Calu3 (cell line): Measurements from ENCODE around the gene LRG1. TPM values are rescaled to one million over a fixed set of nuclear protein-coding genes. Genes with fewer than 3 reads are reported as not detected.

Experiments used
- BruUV-seq: library from RNA; stranded (reverse); fragments of 400-500 nt; replicated peaks from 2 replicates; lab custom pipeline; 2021; lab: Mats Ljungman, UMichigan
- CTCF ChIA-PET: fragments of 300-600 bp; sonication (Branson Sonifier 250); formaldehyde crosslinking; loops from one replicate; lab custom pipeline; 2022; ENCODE audit warnings: antibody characterized with exemption; lab: Charles Lee
- DNase-seq: peaks from one replicate; pipeline ENCODE4 v3.0.0; 2022
- H3K27ac Mint-ChIP-seq: one replicate; pipeline ENCODE4 v1.8.0; 2022; ENCODE audit warnings: mixed read lengths; ENCODE audit not compliant: unreplicated experiment
- H3K27me3 Mint-ChIP-seq: one replicate; pipeline ENCODE4 v1.8.0; 2022; ENCODE audit warnings: mixed read lengths; ENCODE audit not compliant: unreplicated experiment
- H3K36me3 Mint-ChIP-seq: one replicate; pipeline ENCODE4 v1.8.0; 2022; ENCODE audit warnings: mild to moderate bottlenecking, moderate library complexity, mixed read lengths; ENCODE audit not compliant: insufficient read depth, unreplicated experiment
- H3K4me1 Mint-ChIP-seq: one replicate; pipeline ENCODE4 v1.8.0; 2022; ENCODE audit warnings: mild to moderate bottlenecking, low read depth, mixed read lengths; ENCODE audit not compliant: unreplicated experiment
- H3K4me3 Mint-ChIP-seq: one replicate; pipeline ENCODE4 v1.8.0; 2022; ENCODE audit warnings: mild to moderate bottlenecking, low read depth, moderate library complexity, mixed read lengths; ENCODE audit not compliant: unreplicated experiment
- H3K9me3 Mint-ChIP-seq: one replicate; pipeline ENCODE4 v1.8.0; 2022; ENCODE audit warnings: low read depth, mixed read lengths; ENCODE audit not compliant: unreplicated experiment
- CTCF ChIP-seq: fragments of 200-600 bp; IDR thresholded peaks from one replicate; pipeline ENCODE4 v1.8.0; 2022; ENCODE audit warnings: antibody characterized with exemption; ENCODE audit not compliant: unreplicated experiment
- intact Hi-C: fragments of 100-400 bp; cut with micrococcal nuclease; formaldehyde crosslinking; loops from one replicate; pipeline ENCODE4 v1.10.0; 2022; ENCODE audit not compliant: unreplicated experiment
- total RNA-seq: library from RNA; stranded (reverse); gene quantifications from 2 replicates; pipeline ENCODE4 v1.2.3, GENCODE V29; 2022

LRG1 gene
- total RNA-seq, 1 experiment from 2014 or later: 28.5 TPM

- BruUV-seq: no TSS peak
- H3K4me3 Mint-ChIP-seq: no peak overlapping the region
- H3K36me3 Mint-ChIP-seq: peaks cover under 1% of the 10 kb centered on the region
- H3K27ac Mint-ChIP-seq: no peak overlapping the region
- H3K4me1 Mint-ChIP-seq: no peaks in the 10 kb centered on the region
- CTCF ChIA-PET: no interaction called here
- intact Hi-C loops: no loop called here
- peaks cover 51% of the 10 kb centered on the region for H3K27me3 Mint-ChIP-seq
- TF ChIP-seq CTCF: no peak
- no peak for DNase-seq
- peaks cover 8% of the 10 kb centered on the region for H3K9me3 Mint-ChIP-seq
Observed at GRCh38 chr19:4550479-4551050, 10.7 kb upstream of the LRG1 start.

- no peak overlapping the region for H3K27ac Mint-ChIP-seq
- intact Hi-C loops: no loop called here
- no TSS peak for BruUV-seq
- peaks cover 8% of the 10 kb centered on the region for H3K9me3 Mint-ChIP-seq
- no peaks in the 10 kb centered on the region for H3K4me1 Mint-ChIP-seq
- peaks cover 51% of the 10 kb centered on the region for H3K27me3 Mint-ChIP-seq
- H3K36me3 Mint-ChIP-seq: no peaks in the 10 kb centered on the region
- TF ChIP-seq CTCF: no peak
- DNase-seq: no peak
- CTCF ChIA-PET: no interaction called here
- H3K4me3 Mint-ChIP-seq: no peak overlapping the region
Observed at GRCh38 chr19:4550018-4550417, 10.2 kb upstream of the LRG1 start.

GRCh38 chr19:4548238-4548584 lies 8.4 kb upstream of the LRG1 start:
- CTCF ChIA-PET: interaction anchor here (1.2 kb wide), 1 partner anchor 13 kb away, joined by 3 read pairs; the partner anchor contains the start of gene PLIN5
- no peak for TF ChIP-seq CTCF
- intact Hi-C loops: no loop called here
- no peaks in the 10 kb centered on the region for H3K36me3 Mint-ChIP-seq
- no TSS peak for BruUV-seq
- H3K27me3 Mint-ChIP-seq: peaks cover 34% of the 10 kb centered on the region
- H3K4me1 Mint-ChIP-seq: no peaks in the 10 kb centered on the region
- no peak overlapping the region for H3K27ac Mint-ChIP-seq
- peaks cover 4% of the 10 kb centered on the region for H3K9me3 Mint-ChIP-seq
- no peak for DNase-seq
- H3K4me3 Mint-ChIP-seq: no peak overlapping the region

GRCh38 chr19:4547303-4548237 lies 7.7 kb upstream of the LRG1 start:
- no TSS peak for BruUV-seq
- CTCF ChIA-PET: interaction anchor here (1.2 kb wide), 1 partner anchor 13 kb away, joined by 3 read pairs; the partner anchor contains the start of gene PLIN5

More at GRCh38 chr19:4547303-4548237, 7.7 kb upstream of the LRG1 start:
- no peaks in the 10 kb centered on the region for H3K36me3 Mint-ChIP-seq
- no peak overlapping the region for H3K4me3 Mint-ChIP-seq
- peaks cover 28% of the 10 kb centered on the region for H3K27me3 Mint-ChIP-seq
- no peaks in the 10 kb centered on the region for H3K4me1 Mint-ChIP-seq
- peak; percentile 21 for TF ChIP-seq CTCF
- H3K9me3 Mint-ChIP-seq: no peaks in the 10 kb centered on the region
- intact Hi-C loops: no loop called here
- no peak overlapping the region for H3K27ac Mint-ChIP-seq
- DNase-seq: peak; percentile 51
